ENCODE data around the gene PERM1. TPM values are rescaled to one million over a fixed set of nuclear protein-coding genes. Genes with fewer than 3 reads are reported as not detected.

The PERM1 gene
- total and polyA plus RNA-seq, 2 experiments from 2014 or later, result 0.45 TPM; not detected in 1

DNA sequence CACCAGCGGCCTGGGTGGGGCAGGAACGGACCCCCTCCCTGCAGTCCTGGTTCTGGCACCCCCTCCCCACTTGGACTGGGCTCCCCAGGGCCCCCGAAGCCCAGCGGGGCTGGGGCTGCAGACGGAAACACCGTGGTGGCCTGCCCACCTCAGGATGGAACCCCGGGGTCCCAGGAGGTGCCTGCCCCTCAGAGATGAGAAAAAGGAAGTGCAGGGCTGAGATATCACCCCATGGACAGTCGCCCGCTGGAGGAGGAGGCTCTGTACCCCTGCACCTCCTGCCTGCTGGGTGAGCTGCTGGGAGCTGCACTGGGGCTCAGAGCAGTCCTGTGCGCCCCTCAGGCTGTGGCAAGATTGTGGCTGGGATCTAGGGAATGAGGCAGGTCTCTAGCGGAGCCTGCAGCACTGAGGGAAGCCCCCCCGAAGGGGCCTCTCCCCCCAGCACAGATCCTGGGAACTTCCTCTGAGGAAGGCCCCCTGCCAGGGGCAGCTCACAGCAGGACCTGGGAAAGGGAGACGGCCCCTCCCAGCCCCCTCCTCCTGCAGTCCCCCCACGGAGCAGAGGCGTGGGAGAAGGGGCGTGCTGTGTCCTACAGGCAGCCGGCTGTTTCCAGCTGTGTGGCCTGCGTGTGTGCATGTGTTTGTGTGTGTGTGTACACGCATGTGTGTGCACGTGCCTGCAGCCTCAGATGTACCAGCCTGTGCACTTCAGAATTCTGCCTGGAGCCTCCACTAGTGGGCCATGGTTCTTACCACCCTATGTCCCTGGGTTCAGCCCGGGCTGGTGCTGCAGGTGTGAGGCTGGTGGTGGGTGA, 44.9 kb upstream of the PERM1 start:
- H3F3A ChIP-seq (ENCODE audit: insufficient read depth), result no peaks in the 10 kb centered on the region
- H3K9me3 ChIP-seq (ENCODE audit: low read depth), result no peaks in the 10 kb centered on the region
- no peak overlapping the region for H3K4me2 ChIP-seq (ENCODE audit: unreplicated experiment)
- H3K79me2 ChIP-seq (ENCODE audit: insufficient read depth), result no peaks in the 10 kb centered on the region
- 59 to 64% methylated on average over 18 to 21 of the region's 21 CpGs for WGBS, 2 experiments (ENCODE audit: low coverage in 1 of 2, low lambda C conversion rate in 2 of 2, missing lambda C conversion rate in 2 of 2)
- 0 out of 2 replicates have a peak, but pooled peaks cover 3% of the 10 kb centered on the region for H3K4me1 ChIP-seq (ENCODE audit: insufficient read depth)
- H3K4me3 ChIP-seq, result no peak overlapping the region
- in situ Hi-C loops (cut with MboI), result no loop called here
- no peak overlapping the region for H3K27ac ChIP-seq
- H4K20me1 ChIP-seq (ENCODE audit: insufficient read depth), result no peaks in the 10 kb centered on the region
- H3K36me3 ChIP-seq (ENCODE audit: low read depth), result no peaks in the 10 kb centered on the region
- H2AFZ ChIP-seq, result no peak overlapping the region
- DNase-seq, result no peak
- no peaks in the 10 kb centered on the region for H3K27me3 ChIP-seq (replicated peaks; ENCODE audit: insufficient read depth)
- no peaks in the 10 kb centered on the region for H3K9me2 ChIP-seq (ENCODE audit: insufficient read depth)
- H3K9ac ChIP-seq, result no peak overlapping the region
- TF ChIP-seq EZH2 (IDR thresholded peaks at IDR 0.05; ENCODE audit: insufficient read depth, poor library complexity, severe bottlenecking), result no peak
- no peak for TF ChIP-seq EZH2phosphoT487 (IDR thresholded peaks at IDR 0.05; ENCODE audit: insufficient read depth, low read depth)

DNA sequence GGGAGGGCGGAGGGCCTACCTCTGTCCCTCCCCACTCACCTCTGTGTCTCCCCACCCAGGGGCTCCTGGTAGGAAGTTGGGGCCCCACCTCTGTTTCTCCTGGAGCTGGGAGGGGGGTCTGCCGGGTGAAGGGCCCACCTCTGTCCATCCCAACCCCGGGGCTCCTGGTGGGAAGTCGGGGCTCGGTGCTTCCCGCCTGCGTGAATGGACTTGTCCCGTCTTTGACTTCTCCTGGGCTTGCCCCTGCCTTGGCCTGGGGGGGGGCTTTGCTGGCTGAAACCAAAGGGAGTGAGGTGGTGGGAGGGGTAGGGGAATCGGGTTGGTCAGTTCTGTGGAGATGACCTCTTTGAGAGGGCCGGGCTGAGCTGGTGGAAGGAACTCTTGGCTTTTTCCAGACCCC, 43.8 kb upstream of the PERM1 start:
- H3K9me2 ChIP-seq (ENCODE audit: insufficient read depth), result no peaks in the 10 kb centered on the region
- H3K4me2 ChIP-seq (ENCODE audit: unreplicated experiment), result no peak overlapping the region
- 0 out of 2 replicates have a peak, but pooled peaks cover 6% of the 10 kb centered on the region for H3K4me1 ChIP-seq (ENCODE audit: insufficient read depth)
- no peak overlapping the region for H3K4me3 ChIP-seq
- H2AFZ ChIP-seq, result no peak overlapping the region
- H3K27ac ChIP-seq, result no peak overlapping the region
- H3F3A ChIP-seq (ENCODE audit: insufficient read depth), result no peaks in the 10 kb centered on the region
- no peaks in the 10 kb centered on the region for H3K9me3 ChIP-seq (ENCODE audit: low read depth)
- no peaks in the 10 kb centered on the region for H4K20me1 ChIP-seq (ENCODE audit: insufficient read depth)
- H3K36me3 ChIP-seq (ENCODE audit: low read depth), result no peaks in the 10 kb centered on the region
- TF ChIP-seq EZH2phosphoT487 (IDR thresholded peaks at IDR 0.05; ENCODE audit: insufficient read depth, low read depth), result no peak
- no peak for TF ChIP-seq EZH2 (IDR thresholded peaks at IDR 0.05; ENCODE audit: insufficient read depth, poor library complexity, severe bottlenecking)
- in situ Hi-C loops (cut with MboI), result no loop called here
- H3K79me2 ChIP-seq (ENCODE audit: insufficient read depth), result no peaks in the 10 kb centered on the region
- WGBS, 2 experiments (ENCODE audit: low coverage in 1 of 2, low lambda C conversion rate in 2 of 2, missing lambda C conversion rate in 2 of 2), result 80 to 86% methylated on average over 9 to 10 of the region's 10 CpGs
- no peak for DNase-seq
- H3K9ac ChIP-seq, result no peak overlapping the region
- no peaks in the 10 kb centered on the region for H3K27me3 ChIP-seq (replicated peaks; ENCODE audit: insufficient read depth)

DNA sequence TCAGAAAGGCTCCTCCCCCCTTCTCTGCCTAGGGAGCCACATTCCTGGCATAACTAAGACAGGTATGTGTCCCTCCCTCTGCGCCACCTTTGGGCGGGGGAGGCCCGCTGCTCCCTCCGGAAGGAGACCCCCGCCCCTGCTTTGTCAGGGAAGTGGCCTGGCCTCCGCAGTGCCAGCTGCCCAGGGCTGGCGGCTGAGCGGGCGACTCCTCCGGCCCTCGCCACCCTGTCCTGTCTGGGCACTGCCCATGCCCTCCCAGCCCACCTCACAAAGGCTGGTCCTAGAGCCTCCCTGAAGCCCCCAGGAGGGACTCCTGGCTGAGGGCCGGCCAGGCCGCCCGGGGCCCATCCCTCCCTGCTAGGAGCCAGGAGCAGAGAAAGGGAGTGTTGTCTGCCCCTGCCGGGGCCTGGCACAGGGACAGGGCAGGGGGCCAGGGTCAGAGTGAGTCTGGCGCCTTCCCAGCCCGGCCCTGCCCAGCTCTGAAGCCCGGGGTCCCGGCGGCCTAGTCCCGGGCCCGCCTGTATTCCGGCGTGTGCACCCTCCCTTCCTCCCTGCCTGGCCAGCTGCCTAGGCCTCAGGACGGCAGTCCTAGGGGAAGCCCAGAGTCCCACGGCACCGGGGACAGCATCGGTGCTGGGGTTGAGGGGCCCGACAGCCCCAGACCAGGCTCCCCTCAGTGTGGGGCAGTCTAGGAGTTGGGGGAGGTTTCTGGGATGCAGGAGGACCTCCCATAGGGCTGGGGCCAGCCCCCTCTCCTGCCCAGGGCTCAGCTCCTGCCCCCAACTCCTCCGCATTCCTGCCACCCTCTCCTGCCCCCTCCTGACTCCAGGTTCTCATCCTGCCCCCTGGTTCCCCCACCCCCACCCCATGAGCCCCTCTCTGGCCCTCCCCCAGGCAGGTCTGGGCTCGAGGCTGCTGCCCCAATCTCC, 43.1 kb upstream of the PERM1 start:
- no peak overlapping the region for H3K4me2 ChIP-seq (ENCODE audit: unreplicated experiment)
- TF ChIP-seq EZH2 (IDR thresholded peaks at IDR 0.05; ENCODE audit: insufficient read depth, poor library complexity, severe bottlenecking) (no peak), EZH2phosphoT487 (IDR thresholded peaks at IDR 0.05; ENCODE audit: insufficient read depth, low read depth) (no peak)
- 64 to 67% methylated on average over 21 to 31 of the region's 31 CpGs for WGBS, 2 experiments (ENCODE audit: low coverage in 1 of 2, low lambda C conversion rate in 2 of 2, missing lambda C conversion rate in 2 of 2)
- no peaks in the 10 kb centered on the region for H3K79me2 ChIP-seq (ENCODE audit: insufficient read depth)
- no peaks in the 10 kb centered on the region for H3K36me3 ChIP-seq (ENCODE audit: low read depth)
- no peaks in the 10 kb centered on the region for H4K20me1 ChIP-seq (ENCODE audit: insufficient read depth)
- DNase-seq, result no peak
- H3K4me1 ChIP-seq (ENCODE audit: insufficient read depth), result 0 out of 2 replicates have a peak, but pooled peaks cover 6% of the 10 kb centered on the region
- H3K4me3 ChIP-seq, result no peak overlapping the region
- H3K9ac ChIP-seq, result no peak overlapping the region
- H3F3A ChIP-seq (ENCODE audit: insufficient read depth), result no peaks in the 10 kb centered on the region
- no peak overlapping the region for H3K27ac ChIP-seq
- no peaks in the 10 kb centered on the region for H3K9me2 ChIP-seq (ENCODE audit: insufficient read depth)
- in situ Hi-C loops (cut with MboI), result no loop called here
- H3K27me3 ChIP-seq (replicated peaks; ENCODE audit: insufficient read depth), result no peaks in the 10 kb centered on the region
- H2AFZ ChIP-seq, result no peak overlapping the region
- H3K9me3 ChIP-seq (ENCODE audit: low read depth), result no peaks in the 10 kb centered on the region

DNA sequence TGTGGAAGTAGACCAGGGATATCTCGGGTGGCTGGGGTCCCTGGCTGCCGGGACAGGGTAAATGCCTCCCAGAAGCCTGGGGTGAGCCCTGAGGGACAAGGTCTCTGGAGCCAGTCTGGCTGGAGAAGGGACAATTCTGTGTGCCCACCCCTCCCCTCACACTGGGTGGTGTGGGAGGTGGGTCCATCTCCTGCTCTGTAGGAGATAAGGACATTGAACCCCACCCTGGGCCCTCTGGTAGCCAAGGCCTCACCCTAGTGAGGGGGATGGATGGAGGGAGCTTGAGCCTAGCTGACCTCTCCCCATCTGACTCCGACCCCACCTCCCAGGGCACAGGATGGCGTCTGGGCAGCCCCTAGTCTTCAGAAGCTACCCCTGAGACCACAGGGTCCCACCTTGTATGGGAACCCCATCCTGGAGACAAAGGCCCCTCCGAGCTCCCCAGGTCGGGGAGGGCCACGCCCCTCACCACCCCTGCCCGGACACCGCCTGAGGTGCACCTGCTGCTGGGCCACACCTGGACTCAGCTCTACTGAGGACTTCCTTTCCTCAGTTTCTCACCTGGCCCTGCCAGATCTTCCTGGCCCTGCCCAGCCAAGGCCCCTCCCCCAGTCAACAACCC, 42.4 kb upstream of the PERM1 start:
- H2AFZ ChIP-seq, result no peak overlapping the region
- no peak overlapping the region for H3K27ac ChIP-seq
- no peak overlapping the region for H3K4me2 ChIP-seq (ENCODE audit: unreplicated experiment)
- no peaks in the 10 kb centered on the region for H3F3A ChIP-seq (ENCODE audit: insufficient read depth)
- H3K27me3 ChIP-seq (replicated peaks; ENCODE audit: insufficient read depth), result no peaks in the 10 kb centered on the region
- TF ChIP-seq EZH2phosphoT487 (IDR thresholded peaks at IDR 0.05; ENCODE audit: insufficient read depth, low read depth), result no peak
- no peak for TF ChIP-seq EZH2 (IDR thresholded peaks at IDR 0.05; ENCODE audit: insufficient read depth, poor library complexity, severe bottlenecking)
- no peak overlapping the region for H3K9ac ChIP-seq
- H3K79me2 ChIP-seq (ENCODE audit: insufficient read depth), result no peaks in the 10 kb centered on the region
- in situ Hi-C loops (cut with MboI), result no loop called here
- no peaks in the 10 kb centered on the region for H4K20me1 ChIP-seq (ENCODE audit: insufficient read depth)
- no peaks in the 10 kb centered on the region for H3K9me3 ChIP-seq (ENCODE audit: low read depth)
- no peak overlapping the region for H3K4me3 ChIP-seq
- H3K36me3 ChIP-seq (ENCODE audit: low read depth), result no peaks in the 10 kb centered on the region
- 81 to 88% methylated on average over 7 to 9 of the region's 9 CpGs for WGBS, 2 experiments (ENCODE audit: low coverage in 1 of 2, low lambda C conversion rate in 2 of 2, missing lambda C conversion rate in 2 of 2)
- H3K9me2 ChIP-seq (ENCODE audit: insufficient read depth), result no peaks in the 10 kb centered on the region
- H3K4me1 ChIP-seq (ENCODE audit: insufficient read depth), result 0 out of 2 replicates have a peak, but pooled peaks cover 6% of the 10 kb centered on the region
- DNase-seq, result no peak

Measured in GM23248 (cell line).